NCI-H2107 (cell line): ENCODE results near the gene PPFIBP1.

Source experiments
- DNase-seq: peaks from one replicate; lab custom pipeline; 2025; lab: John Stamatoyannopoulos, UW

The PPFIBP1 gene

GRCh38 chr12:27513155-27513824, 10.7 kb upstream of the PPFIBP1 start:
- DNase-seq: no peak

- no peak for DNase-seq
Observed at GRCh38 chr12:27515671-27516070, 8.3 kb upstream of the PPFIBP1 start.

GRCh38 chr12:27516625-27517024, 7.4 kb upstream of the PPFIBP1 start:
- no peak for DNase-seq

GRCh38 chr12:27517546-27517945, 6.5 kb upstream of the PPFIBP1 start:
- no peak for DNase-seq

GRCh38 chr12:27517961-27518665, 5.9 kb upstream of the PPFIBP1 start:
- no peak for DNase-seq

GRCh38 chr12:27521066-27521465, 2.9 kb upstream of the PPFIBP1 start:
- DNase-seq: no peak

- no peak for DNase-seq
Observed at GRCh38 chr12:27521981-27522380, 2.0 kb upstream of the PPFIBP1 start.

- no peak for DNase-seq
Observed at GRCh38 chr12:27523305-27523641, 733 bp upstream of the PPFIBP1 start.

- DNase-seq: no peak
Observed at GRCh38 chr12:27524494-27524835, 459 bp downstream of the PPFIBP1 start.

- no peak for DNase-seq
Observed at GRCh38 chr12:27524839-27525753, 1.1 kb downstream of the PPFIBP1 start.

- no peak for DNase-seq
Observed at GRCh38 chr12:27527512-27527911, 3.5 kb downstream of the PPFIBP1 start.

GRCh38 chr12:27528788-27529187, 4.8 kb downstream of the PPFIBP1 start:
- no peak for DNase-seq

- no peak for DNase-seq
Observed at GRCh38 chr12:27530157-27530922, 6.3 kb downstream of the PPFIBP1 start.

- no peak for DNase-seq
Observed at GRCh38 chr12:27531896-27532295, 7.9 kb downstream of the PPFIBP1 start.

GRCh38 chr12:27534060-27534764, 10.2 kb downstream of the PPFIBP1 start:
- DNase-seq: no peak

GRCh38 chr12:27534765-27535161, 10.8 kb downstream of the PPFIBP1 start:
- no peak for DNase-seq

- DNase-seq: no peak
Observed at GRCh38 chr12:27535318-27535717, 11.3 kb downstream of the PPFIBP1 start.

GRCh38 chr12:27537855-27538675, 14.1 kb downstream of the PPFIBP1 start:
- no peak for DNase-seq

GRCh38 chr12:27539191-27539631, 15.2 kb downstream of the PPFIBP1 start:
- DNase-seq: no peak

- no peak for DNase-seq
Observed at GRCh38 chr12:27541031-27541719, 17.2 kb downstream of the PPFIBP1 start.
